Glomerular visceral epithelial cell (primary cell): ENCODE measurements around the gene P3H1.
A peak's percentile ranks its signal among the peaks of the same experiment; 100 is the strongest.
"Not testable (repeated sequence)": the region's sequence is repeated elsewhere in the genome, so short reads cannot be mapped to it uniquely, and the experiment has no call there.

Source experiments
- DNase-seq: peaks from one replicate; pipeline ENCODE4 v3.0.0-alpha.2; 2016; ENCODE audit errors: extremely low spot score

The P3H1 gene, protein sequence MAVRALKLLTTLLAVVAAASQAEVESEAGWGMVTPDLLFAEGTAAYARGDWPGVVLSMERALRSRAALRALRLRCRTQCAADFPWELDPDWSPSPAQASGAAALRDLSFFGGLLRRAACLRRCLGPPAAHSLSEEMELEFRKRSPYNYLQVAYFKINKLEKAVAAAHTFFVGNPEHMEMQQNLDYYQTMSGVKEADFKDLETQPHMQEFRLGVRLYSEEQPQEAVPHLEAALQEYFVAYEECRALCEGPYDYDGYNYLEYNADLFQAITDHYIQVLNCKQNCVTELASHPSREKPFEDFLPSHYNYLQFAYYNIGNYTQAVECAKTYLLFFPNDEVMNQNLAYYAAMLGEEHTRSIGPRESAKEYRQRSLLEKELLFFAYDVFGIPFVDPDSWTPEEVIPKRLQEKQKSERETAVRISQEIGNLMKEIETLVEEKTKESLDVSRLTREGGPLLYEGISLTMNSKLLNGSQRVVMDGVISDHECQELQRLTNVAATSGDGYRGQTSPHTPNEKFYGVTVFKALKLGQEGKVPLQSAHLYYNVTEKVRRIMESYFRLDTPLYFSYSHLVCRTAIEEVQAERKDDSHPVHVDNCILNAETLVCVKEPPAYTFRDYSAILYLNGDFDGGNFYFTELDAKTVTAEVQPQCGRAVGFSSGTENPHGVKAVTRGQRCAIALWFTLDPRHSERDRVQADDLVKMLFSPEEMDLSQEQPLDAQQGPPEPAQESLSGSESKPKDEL

DNA sequence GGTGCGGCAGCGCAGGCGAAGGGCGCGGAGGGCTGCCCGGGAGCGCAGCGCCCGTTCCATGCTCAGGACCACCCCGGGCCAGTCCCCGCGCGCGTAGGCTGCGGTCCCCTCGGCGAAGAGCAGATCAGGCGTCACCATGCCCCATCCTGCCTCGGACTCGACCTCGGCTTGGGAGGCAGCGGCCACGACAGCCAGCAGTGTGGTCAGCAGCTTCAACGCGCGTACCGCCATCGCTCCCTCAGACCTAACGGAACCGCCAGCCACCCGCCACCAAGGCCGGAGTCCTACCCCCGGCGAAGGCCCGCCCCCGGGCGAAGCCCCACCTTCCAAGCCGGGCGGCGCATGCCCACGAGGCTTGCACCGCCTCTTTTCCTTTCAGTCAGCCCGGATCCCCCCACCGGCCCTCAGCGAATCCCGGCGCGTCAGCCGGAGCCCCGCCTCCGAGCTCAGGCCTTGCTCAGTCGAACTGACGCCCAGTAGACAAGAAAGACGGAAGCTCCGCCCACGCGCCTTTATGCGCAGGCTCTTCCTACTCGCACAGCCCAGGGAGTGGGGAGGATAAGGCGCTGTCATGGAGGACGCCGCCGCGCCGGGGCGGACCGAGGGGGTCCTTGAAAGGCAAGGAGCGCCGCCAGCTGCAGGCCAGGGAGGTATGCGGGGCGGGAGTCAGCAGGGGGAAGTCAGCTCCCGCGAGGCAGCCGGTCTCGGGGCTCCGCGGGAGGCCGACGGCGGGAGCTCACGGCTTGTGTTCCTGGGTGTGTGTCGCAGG is at the start of gene P3H1, which contains the start of gene C1orf50:
Gene P3H1, minus strand, starts transcription at position 288 of the 769 bp plus-strand sequence. Its CDS starts 57 bp downstream, at position 231.
Gene C1orf50, plus strand, starts transcription at position 509 of the 769 bp plus-strand sequence. Its CDS starts 63 bp downstream, at position 572.
- peak; percentile 99 for DNase-seq

DNA sequence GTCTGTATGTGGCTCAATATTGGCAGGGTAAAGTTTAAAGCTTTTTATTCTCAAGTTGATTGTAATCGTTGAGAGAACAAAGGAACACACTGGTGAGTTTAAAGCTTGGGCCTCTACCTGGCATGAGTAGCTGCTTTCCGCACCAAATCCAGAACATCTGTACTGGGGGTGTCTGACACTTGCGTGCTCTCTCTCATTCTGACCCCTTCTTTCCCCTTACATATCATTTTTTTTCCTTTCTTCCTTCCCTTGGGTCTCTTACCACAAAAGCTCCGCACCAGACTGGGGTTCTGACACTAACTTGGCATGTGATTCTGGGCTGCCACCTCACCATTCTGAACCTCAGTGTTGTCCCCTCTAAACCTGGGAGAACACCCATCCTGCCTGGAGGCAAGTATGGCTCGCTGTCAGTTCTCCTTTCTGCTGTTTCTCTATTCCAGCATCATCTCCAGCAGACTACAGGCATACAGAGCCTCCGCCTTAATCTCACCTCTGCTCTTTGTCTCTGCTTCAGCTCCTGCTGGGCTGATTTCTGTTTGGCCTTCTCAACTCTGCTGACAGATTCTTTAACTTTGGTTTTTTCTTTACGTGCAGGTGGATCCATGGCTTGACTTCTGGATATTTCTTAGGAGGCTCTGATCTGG is 49.2 kb upstream of the P3H1 start:
- no peak for DNase-seq

DNA sequence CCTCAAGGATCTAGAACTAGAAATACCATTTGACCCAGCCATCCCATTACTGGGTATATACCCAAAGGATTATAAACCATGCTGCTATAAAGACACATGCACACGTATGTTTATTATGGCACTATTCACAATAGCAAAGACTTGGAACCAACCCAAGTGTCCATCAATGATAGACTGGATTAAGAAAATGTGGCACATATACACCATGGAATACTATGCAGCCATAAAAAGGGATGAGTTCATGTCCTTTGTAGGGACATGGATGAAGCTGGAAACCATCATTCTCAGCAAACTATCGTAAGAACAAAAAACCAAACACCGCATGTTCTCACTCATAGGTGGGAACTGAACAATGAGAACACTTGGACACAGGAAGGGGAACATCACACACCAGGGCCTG is 48.0 kb upstream of the P3H1 start:
- not testable (repeated sequence) for DNase-seq

DNA sequence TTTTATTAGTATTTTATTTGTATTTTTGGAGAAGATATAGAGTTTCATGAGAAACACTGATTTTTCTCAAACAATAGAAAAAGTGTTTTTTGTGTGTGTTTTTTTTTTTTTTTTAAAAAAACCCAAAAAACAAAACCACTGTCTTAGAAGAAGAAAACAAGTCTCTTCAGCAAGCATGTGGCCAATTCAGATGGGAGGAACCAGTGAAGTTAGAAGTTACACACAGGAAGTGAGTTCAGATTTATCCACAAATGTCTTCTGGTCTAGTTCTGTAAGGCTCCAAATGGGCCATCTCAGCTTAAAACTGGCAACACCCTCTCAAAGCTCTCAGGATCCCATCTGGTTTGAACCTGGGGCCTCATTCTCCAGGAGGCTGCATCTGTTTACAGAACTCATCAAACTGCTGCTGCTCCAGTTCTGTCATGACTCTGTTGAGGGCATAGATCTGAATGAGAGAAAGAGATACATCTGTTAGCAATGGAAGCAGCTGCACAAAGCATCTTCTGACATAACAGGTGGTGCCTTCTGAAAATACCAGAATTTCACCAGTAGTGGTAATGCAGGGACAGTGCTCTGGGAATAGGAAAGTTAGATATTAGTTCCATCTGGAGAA is 40.3 kb upstream of the P3H1 start:
- no peak for DNase-seq

DNA sequence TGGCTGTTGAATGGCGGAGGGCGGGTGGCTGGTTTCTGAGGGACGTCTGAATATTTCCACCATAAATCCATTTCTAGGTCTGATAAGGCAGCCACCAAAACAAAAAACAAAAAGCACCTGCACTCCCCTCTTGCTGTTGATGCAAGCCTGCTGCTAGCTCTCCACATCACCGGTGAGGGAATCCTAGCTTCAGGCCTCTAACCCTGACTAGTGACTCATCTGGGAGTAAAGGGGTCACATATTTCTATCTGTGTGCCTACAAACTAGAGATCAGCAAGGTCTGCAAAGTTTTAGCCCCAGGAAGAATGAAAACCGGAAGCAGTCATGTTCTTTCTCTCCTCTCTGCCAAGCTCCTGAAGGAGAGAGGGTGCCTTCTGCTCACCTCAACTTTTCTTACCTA is 39.8 kb upstream of the P3H1 start:
- no peak for DNase-seq

DNA sequence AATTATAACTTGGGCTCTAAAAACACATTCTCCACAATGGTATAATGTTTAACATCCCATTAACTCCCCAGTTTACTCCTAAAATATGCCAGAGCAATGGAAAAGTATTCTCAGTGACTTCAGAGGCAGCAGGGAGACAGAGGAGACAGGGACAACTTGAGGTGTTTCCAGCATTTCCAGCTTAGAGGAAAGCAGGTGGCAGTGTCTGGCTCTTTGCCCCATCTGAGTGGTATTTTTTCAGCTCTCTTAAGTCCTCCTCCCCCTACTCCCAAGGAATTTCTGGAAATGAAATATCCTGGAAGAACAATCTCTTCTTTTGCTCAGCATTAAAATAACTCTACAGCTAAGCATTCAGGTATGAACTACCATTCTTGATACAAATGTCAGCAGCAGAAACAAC is 39.3 kb upstream of the P3H1 start:
- DNase-seq, result no peak

DNA sequence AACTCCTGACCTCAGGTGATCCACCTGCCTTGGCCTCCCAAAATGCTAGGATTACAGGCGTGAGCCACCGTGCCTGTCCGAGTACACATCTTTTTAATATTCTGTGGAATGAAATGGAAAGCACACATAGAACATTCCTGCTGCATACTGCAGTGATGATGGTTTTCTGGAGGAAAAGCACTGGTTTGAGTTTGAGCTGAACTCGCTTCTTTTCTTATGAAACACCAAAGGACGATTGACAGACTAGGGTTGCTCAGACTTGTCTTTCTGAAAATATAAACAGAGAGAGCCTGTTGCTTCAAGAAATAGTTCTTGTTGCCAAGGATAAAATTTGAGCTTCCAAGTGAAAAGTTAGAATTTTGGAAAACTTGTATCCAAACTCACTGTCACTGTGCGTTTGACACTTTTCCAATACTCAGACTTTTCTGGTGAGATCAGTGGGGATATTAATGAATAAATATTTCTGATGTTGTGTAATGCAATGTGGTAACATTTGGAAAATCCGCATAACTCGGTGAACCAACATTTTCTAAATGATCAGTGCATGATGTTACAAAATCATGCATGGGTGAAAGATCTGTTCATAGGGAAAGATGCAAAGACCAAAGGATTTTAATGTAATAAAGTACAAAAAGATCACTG is 35.1 kb upstream of the P3H1 start:
- DNase-seq, result no peak

DNA sequence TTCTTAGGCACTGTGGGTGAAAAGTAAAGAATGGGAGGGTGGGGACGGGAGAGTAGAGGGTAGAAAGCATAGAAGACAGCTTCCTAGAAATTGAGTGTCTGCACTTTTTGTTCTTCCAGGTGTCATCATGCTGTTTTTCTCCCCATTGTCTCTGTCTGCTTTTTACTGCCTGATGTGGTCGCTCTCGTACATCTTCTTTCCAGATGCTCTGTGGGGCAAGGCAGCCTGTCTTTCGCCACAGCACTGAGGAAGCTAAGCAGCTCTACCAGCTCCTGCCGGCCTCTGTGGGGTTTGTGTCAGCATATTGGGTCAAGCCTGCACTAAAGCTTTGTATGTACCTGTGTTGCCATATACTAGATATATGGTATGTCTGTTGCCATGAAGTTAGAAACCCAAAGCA is 31.2 kb upstream of the P3H1 start:
- no peak for DNase-seq

DNA sequence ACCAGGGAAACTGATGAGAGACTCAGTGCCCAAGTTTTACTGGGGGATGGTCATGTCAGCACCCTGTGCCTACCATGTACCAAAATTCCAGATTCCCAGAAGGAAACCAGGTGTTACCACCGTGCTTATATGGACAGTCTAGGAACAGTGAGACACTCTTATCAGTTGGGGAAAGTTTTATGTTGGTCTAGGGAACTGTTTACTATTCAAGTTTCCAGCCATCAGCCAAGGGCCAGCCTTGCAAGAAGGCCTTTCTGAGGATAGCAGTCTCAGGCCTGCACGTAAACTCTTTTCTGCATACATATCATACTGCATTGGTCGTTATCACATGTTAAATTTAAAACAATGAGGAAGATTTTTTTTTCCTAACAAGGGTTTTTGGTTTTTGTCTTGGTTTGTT is 30.6 kb upstream of the P3H1 start:
- no peak for DNase-seq

DNA sequence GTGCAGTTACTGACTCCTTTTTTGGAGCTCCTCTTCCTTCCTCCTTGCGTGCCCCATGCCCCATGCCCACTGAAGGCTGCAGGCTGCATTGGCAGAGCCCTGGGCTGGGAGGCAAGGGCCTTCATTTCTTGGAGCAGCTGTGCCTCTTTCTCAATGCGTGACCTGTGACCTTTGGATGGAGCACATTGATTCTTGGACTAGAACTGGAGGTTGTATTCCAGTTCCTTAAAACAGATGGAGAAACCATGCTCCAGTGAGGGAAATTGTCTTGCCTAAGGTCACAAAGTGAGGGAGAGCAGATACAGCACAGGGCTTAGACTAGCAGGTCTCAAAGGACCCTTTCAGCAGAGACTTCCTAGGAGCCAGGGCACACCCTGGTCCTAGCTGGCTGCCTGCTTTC is 27.0 kb upstream of the P3H1 start:
- no peak for DNase-seq

DNA sequence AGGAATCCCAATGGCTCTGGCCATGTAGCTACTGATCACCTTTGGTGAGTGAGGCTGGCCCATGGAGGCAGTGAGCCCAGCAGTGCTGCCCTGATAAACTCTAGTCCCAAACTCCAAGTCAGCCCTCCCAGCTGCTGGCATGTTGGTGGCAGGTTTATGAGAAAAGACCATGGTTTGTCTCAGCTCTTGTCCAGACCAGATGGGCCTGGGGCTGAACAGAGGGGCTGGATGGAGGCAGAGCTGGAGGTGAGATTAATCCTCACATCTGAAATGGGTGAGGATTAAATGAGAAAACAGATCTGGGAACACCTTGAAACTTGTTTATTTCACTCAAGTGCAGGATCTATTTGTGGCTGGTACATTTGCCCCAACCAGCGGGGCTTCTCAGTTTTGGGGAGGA is 21.2 kb upstream of the P3H1 start:
- no peak for DNase-seq

DNA sequence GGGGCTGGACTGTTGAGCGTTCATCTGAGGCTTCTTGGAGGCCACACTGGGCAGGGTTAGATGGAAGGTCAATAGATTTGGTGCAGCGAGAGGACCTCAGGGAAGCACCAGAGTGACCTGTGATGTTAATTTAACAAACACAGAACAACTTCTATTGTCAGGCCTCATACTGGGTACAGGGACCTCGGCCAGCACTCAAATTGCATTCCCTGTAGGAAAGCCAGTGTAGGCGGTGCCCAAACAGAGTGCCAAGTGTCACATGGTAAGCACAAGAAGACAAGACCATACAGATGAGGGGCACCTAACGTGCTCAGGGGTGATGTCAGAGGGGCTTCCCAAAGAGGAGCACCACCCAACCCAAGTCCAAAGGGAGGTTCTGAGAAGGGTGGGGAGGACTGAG is 19.3 kb upstream of the P3H1 start:
- no peak for DNase-seq

DNA sequence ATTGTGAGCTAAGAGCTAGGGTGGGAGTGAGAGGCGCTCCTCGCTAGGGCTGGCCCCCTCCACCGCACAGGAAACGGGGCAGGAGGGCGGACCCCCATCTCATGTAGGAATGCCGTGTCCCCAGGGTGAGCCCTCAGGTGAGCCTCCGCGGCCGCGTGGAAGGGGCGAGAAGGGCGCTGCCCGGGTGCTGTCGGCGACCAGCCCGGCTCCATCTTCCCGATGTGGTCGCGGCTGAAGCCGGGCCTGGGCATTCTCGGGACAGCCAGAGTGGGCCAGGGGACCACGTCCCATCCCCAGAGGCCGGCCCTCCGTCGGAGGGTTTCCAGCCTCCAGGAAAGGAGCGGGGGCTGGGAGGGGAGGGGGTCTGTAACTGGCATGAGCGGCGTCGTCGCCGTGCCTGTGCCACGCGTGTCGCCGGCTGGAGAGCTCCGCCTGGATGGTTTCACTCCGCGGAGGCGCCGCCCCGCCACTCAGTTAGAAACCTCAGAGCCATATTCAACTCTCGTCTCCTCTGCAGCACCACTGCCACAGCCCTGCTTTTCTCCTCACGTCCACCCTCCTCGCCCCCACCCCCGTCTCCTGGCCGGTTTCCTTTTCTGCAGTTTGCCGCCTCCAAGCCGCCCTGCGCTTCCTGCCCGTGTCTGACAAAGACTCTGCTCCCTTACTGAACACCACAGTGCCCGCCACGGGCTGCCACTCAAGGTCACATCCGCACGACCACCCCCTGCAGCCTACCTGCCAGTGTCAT is 18.3 kb upstream of the P3H1 start, which contains the start of gene TMEM269:
Gene TMEM269, plus strand, starts transcription at position 46 of the 748 bp plus-strand sequence. CDS start 4,903 bp downstream, outside the sequence.
- no peak for DNase-seq

DNA sequence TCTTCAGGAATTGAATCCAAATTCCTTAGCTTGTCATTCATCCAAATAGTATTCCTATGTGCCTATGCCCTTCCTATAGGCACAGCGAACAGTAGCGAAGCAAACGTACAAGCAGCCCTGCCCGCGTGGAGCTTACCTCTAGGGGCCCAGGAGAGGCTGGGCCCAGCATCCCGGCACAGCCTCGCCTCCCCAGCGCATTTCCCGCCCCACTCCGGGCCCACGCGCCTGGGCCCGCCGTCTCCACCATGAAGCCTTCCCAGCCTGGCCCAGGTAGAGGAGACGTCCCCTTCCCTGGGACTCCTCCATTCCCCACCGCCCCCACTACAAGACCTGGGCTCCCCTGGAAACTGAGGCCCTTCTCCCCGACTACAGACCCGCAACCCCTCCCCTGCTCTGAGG is 17.7 kb upstream of the P3H1 start:
- no peak for DNase-seq

DNA sequence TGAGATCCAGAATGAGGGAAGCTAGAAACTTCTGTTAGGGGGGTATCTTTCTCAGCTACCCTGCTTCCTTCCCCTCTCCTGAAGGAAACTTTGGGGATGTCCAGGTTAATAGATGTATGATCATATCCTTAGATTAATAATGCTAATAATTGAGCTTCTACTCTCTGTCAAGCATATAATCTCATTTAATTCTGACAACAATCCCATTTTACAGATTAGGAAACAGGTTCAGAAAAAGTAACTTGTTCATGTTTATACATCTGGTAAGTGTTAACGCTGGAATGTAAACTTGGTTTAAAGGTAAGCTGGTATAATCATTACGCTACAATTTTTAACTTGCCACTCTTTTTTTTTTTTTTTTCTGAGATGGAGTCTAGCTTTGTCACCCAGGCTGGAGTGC is 16.3 kb upstream of the P3H1 start:
- no peak for DNase-seq

DNA sequence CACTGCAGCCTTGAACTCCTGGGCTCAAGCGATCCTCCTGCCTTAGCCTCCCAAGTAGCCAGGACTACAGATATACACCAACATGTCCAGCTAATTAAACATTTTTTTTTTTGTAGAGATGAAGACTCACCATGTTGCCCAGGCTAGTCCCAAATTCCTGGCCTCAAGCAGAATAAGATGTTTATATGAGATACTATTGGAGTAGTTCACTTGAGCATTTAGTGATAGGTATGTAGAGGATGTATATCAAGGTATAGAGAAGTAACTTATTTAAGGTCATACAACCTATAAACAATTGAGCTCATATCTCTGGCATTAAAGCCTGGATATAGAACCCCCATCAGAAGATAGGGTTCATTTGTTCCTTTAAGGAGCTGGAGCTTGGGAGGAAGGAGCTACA is 13.3 kb upstream of the P3H1 start:
- DNase-seq, result no peak

DNA sequence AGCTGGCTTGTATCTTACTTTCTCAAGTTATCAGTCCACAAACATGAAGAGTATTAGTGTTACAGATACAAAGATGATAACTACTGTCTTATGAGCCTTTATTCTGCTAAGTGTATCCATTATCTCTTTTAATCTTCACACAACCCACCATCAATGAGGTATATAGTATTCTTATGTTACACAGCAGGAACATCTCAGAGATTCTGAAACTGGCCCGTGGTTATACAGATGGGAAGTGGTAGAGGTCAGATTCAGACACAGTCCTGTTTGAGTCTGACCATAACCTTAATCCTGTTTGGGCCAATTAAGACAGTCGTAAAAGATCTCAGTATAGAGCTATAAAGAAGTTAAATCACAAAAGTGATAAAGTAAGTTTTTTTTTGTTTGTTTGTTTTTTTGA is 12.9 kb upstream of the P3H1 start:
- DNase-seq, result no peak

DNA sequence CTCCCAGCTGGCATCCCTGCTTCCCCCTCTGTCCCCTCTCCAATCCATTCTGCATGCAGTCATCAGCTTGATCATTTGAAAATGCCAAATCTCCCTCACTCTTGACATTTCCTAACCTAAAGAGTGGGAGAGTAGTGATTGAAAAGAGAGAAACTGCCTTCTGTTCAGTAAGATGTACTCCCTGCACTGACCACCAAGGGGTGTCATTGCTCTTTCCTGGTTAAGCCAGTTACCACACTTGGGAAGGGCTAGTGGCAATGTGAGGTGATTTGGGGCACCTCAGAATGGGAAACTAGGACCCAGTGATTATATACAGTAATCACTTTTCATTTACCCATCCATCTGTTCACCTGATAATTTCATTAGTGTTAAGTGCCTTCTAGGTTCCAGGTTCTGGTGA is 11.0 kb upstream of the P3H1 start:
- peak; percentile 38 for DNase-seq

DNA sequence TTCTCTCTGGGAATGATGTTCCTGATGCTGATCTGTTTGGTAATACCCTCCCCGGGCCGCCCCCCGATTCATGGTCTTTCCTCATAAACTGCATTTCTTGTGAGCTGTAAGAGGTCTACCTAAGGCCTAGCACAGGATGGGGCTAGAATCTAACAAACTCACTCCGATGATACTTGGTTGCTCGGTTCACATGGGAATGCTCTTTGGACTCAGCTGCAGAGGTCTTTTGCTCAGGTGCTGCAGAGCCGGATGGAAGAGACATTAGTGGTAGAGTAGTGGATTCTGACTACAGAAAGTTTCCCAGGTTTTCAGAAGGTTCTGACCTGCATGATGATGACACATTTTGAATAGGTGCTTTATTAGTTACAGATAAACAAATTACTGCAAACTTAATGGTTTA is 9.7 kb upstream of the P3H1 start:
- DNase-seq, result no peak

DNA sequence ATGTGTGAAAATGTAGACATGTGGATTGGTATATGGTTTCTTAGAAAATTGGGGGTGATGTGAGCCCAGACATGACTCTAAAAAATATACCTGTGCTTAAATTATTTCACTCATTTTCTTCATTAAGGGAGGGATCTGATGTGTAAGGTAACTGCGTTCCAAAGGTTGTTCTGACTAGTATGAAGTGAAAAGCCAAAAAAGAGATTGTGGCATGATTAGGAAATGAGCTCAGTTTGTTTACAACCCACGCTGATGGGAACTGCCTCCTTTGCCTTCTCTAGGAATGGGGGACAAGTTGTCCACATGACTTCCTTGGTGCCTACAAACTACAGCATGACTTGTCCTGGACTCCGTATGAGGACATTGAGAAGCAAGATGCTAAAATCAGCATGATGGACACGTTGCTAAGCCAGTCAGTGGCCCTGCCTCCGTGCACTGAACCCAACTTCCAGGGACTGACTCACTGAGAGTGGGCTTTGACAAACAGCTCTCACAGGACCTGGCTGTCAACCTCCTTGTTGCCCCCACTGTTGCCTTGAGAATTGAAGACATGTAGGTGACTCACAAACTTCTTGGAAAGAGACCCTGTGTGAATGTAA is 8.2 kb upstream of the P3H1 start:
- no peak for DNase-seq
